Endothelial cell of umbilical vein (primary cell): ENCODE results near the gene CCSER1.

ENCODE experiments used
- EZH2 ChIP-seq: IDR thresholded peaks from 2 replicates; pipeline ENCODE4 v1.6.1; 2012; ENCODE audit warnings: borderline replicate concordance, low read depth, mild to moderate bottlenecking, moderate library complexity, low read length, inconsistent platforms; ENCODE audit not compliant: severe bottlenecking
- POLR2A ChIP-seq: IDR thresholded peaks from 2 replicates; pipeline ENCODE4 v1.6.1; 2012; ENCODE audit warnings: low read depth, mild to moderate bottlenecking, control low read depth, low read length
- POLR2AphosphoS5 ChIP-seq: IDR thresholded peaks from 2 replicates; pipeline ENCODE4 v1.6.1; 2012; ENCODE audit warnings: low read depth, mild to moderate bottlenecking, control low read depth, low read length, moderate library complexity; ENCODE audit not compliant: insufficient read depth
- TF ChIP-seq, protein P1 (sequence below), 2 donors: IDR thresholded peaks; 1 replicate in 1 of 2; 2 replicates in 1 of 2; pipeline ENCODE4 v1.5.1; 2011; ENCODE audit warnings: low read length in 2 of 2, mild to moderate bottlenecking in 2 of 2, moderate library complexity in 2 of 2, control low read depth in 1 of 2, inconsistent platforms in 1 of 2, low read depth in 1 of 2; ENCODE audit not compliant: insufficient read depth in 1 of 2; ENCODE audit errors: extremely low read depth in 1 of 2
- TF ChIP-seq, protein P2 (sequence below): IDR thresholded peaks from 2 replicates; pipeline ENCODE4 v1.6.1; 2011; ENCODE audit not compliant: insufficient read depth, insufficient read length

DNA sequence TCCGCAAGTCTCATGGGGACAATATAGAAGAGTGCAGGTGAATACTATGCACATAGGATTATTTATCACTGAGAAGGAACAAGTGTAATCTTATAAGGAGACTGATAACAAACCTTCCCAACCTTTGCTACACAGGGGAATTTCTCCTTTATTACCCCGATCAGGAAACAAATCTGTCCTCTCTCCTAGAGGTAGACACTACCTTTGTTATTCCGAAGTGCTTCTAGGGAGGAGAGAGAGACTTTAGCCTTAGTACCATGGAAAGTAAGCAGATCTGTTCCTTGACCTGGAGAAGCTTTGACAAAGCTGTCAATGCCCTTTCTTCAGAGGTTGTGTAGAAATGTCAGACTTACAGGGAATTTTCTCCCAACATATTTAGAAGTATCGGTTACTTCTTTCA is 475.5 kb downstream of the CCSER1 start:
- TF ChIP-seq POLR2AphosphoS5, result no peak
- TF ChIP-seq, protein P1, sequence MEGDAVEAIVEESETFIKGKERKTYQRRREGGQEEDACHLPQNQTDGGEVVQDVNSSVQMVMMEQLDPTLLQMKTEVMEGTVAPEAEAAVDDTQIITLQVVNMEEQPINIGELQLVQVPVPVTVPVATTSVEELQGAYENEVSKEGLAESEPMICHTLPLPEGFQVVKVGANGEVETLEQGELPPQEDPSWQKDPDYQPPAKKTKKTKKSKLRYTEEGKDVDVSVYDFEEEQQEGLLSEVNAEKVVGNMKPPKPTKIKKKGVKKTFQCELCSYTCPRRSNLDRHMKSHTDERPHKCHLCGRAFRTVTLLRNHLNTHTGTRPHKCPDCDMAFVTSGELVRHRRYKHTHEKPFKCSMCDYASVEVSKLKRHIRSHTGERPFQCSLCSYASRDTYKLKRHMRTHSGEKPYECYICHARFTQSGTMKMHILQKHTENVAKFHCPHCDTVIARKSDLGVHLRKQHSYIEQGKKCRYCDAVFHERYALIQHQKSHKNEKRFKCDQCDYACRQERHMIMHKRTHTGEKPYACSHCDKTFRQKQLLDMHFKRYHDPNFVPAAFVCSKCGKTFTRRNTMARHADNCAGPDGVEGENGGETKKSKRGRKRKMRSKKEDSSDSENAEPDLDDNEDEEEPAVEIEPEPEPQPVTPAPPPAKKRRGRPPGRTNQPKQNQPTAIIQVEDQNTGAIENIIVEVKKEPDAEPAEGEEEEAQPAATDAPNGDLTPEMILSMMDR (IDR thresholded peaks at IDR 0.05; ENCODE audit: extremely low read depth in 1 of 2, insufficient read depth in 1 of 2, low read depth in 1 of 2, low read length in 2 of 2), result no peak
- no peak for TF ChIP-seq POLR2A
- no peak for TF ChIP-seq EZH2
- TF ChIP-seq, protein P2, sequence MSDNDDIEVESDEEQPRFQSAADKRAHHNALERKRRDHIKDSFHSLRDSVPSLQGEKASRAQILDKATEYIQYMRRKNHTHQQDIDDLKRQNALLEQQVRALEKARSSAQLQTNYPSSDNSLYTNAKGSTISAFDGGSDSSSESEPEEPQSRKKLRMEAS, result no peak
